Mesendoderm (in vitro differentiated cells): ENCODE results near the gene NKX2-1.
"Not testable (repeated sequence)": the region's sequence is repeated elsewhere in the genome, so short reads cannot be mapped to it uniquely, and the experiment has no call there.

ENCODE experiments used
- DNase-seq: peaks from one replicate; pipeline ENCODE4 v3.0.0; 2013
- H2AK5ac ChIP-seq: 2 replicates; pipeline ENCODE4 v1.6.1; 2013; ENCODE audit warnings: low read length, inconsistent platforms
- H2BK120ac ChIP-seq: 2 replicates; pipeline ENCODE4 v1.6.1; 2013; ENCODE audit warnings: low read depth, mild to moderate bottlenecking, low read length, moderate library complexity, mixed read lengths
- H2BK15ac ChIP-seq: replicated peaks from 2 replicates; pipeline ENCODE4 v1.6.1; 2013; ENCODE audit warnings: low read depth, mild to moderate bottlenecking, moderate library complexity
- H2BK5ac ChIP-seq: 2 replicates; pipeline ENCODE4 v1.6.1; 2013; ENCODE audit warnings: low read length, inconsistent platforms
- H3K18ac ChIP-seq: 2 replicates; pipeline ENCODE4 v1.6.1; 2013; ENCODE audit warnings: mild to moderate bottlenecking, low read length, mixed read lengths
- H3K23ac ChIP-seq: one replicate; pipeline ENCODE4 v1.6.1; 2013; ENCODE audit warnings: low read length
- H3K27ac ChIP-seq: 2 replicates; pipeline ENCODE4 v1.5.1; 2013; ENCODE audit warnings: low read depth, mild to moderate bottlenecking, inconsistent platforms, low read length, moderate library complexity
- H3K27me3 ChIP-seq: 2 replicates; pipeline ENCODE4 v1.6.1; 2013; ENCODE audit warnings: low read length, control low read depth, mild to moderate bottlenecking, inconsistent platforms; ENCODE audit not compliant: insufficient read depth, poor library complexity
- H3K36me3 ChIP-seq: 2 replicates; pipeline ENCODE4 v1.6.1; 2013; ENCODE audit warnings: low read length, inconsistent platforms; ENCODE audit not compliant: control insufficient read depth, insufficient read depth
- H3K4ac ChIP-seq: one replicate; pipeline ENCODE4 v1.6.1; 2013; ENCODE audit warnings: low read depth, mild to moderate bottlenecking, low read length, moderate library complexity
- H3K4me1 ChIP-seq: 2 replicates; pipeline ENCODE4 v1.6.1; 2013; ENCODE audit warnings: low read depth, low read length, inconsistent platforms; ENCODE audit not compliant: control insufficient read depth
- H3K4me2 ChIP-seq: 2 replicates; pipeline ENCODE4 v1.6.1; 2013; ENCODE audit warnings: low read length
- H3K4me3 ChIP-seq: 2 replicates; pipeline ENCODE4 v1.5.1; 2013; ENCODE audit warnings: mild to moderate bottlenecking, low read length
- H3K56ac ChIP-seq: one replicate; pipeline ENCODE4 v1.6.1; 2013; ENCODE audit warnings: low read length
- H3K79me1 ChIP-seq: 2 replicates; pipeline ENCODE4 v1.6.1; 2013; ENCODE audit warnings: low read length, inconsistent platforms
- H3K79me2 ChIP-seq: 2 replicates; pipeline ENCODE4 v1.6.1; 2013; ENCODE audit warnings: mild to moderate bottlenecking, low read length; ENCODE audit not compliant: control insufficient read depth, insufficient read depth
- H3K9ac ChIP-seq: 2 replicates; pipeline ENCODE4 v1.6.1; 2013; ENCODE audit warnings: low read length, inconsistent platforms
- H4K5ac ChIP-seq: one replicate; pipeline ENCODE4 v1.6.1; 2013; ENCODE audit warnings: low read length
- H4K8ac ChIP-seq: one replicate; pipeline ENCODE4 v1.6.1; 2013; ENCODE audit warnings: low read depth, mild to moderate bottlenecking, control low read depth, low read length, moderate library complexity
- WGBS: extraction: QIAGEN DNeasy Blood & Tissue Kit; methylation state at CpG from one replicate; pipeline ENCODE4 v1.1.7; 2013; ENCODE audit warnings: low lambda C conversion rate, missing lambda C conversion rate; ENCODE audit not compliant: insufficient coverage; ENCODE audit errors: extremely low coverage; 5-methylcytosine and 5-hydroxymethylcytosine counted together

The NKX2-1 gene

DNA sequence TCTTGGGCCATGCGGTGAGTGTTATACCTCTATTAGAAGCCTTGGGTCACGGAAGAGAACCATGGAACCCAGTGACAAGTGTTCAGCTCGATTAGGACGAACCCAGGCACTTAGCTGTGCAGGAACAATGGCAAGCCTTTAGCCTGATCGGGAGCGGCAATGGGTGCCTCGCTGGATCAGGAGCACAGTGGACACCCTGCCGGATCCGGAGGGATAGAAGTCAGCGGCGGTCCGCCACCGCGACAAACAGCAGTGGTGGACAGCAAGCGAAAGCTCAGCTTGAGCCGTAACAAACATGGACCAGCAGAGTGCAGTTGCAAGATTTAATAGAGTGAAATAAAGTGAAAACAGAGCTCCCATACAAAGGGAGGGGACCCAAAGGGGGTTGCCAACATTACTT, 24.2 kb upstream of the NKX2-1 start:
- H3K36me3 ChIP-seq, H3K18ac ChIP-seq, DNase-seq, H3K27me3 ChIP-seq, H3K79me1 ChIP-seq, H3K4me2 ChIP-seq, H2BK15ac ChIP-seq, H3K4me3 ChIP-seq, H3K23ac ChIP-seq, H2BK120ac ChIP-seq, H3K4ac ChIP-seq, H2AK5ac ChIP-seq, H3K27ac ChIP-seq, H3K4me1 ChIP-seq, H3K79me2 ChIP-seq, H4K5ac ChIP-seq, H4K8ac ChIP-seq, H3K56ac ChIP-seq, H2BK5ac ChIP-seq, H3K9ac ChIP-seq: not testable (repeated sequence)
- no CpG with 5 or more reads among the region's 16 CpGs for WGBS

- H3K79me2 ChIP-seq = no peaks in the 10 kb centered on the region
- H2BK5ac ChIP-seq = no peak overlapping the region
- H2BK120ac ChIP-seq = no peak overlapping the region
- no peak overlapping the region for H3K9ac ChIP-seq
- H3K4ac ChIP-seq = no peak overlapping the region
- no peak for DNase-seq
- H3K23ac ChIP-seq = no peak overlapping the region
- no CpG with 5 or more reads among the region's 1 CpG for WGBS
- no peaks in the 10 kb centered on the region for H3K27me3 ChIP-seq
- no peaks in the 10 kb centered on the region for H3K4me1 ChIP-seq
- no peak overlapping the region for H2BK15ac ChIP-seq
- no peak overlapping the region for H3K56ac ChIP-seq
- no peak overlapping the region for H3K4me2 ChIP-seq
- no peak overlapping the region for H3K4me3 ChIP-seq
- H3K36me3 ChIP-seq = no peaks in the 10 kb centered on the region
- no peak overlapping the region for H2AK5ac ChIP-seq
- no peaks in the 10 kb centered on the region for H3K79me1 ChIP-seq
- no peak overlapping the region for H4K5ac ChIP-seq
- H3K27ac ChIP-seq = no peak overlapping the region
- H3K18ac ChIP-seq = no peak overlapping the region
- no peak overlapping the region for H4K8ac ChIP-seq
These were observed 18.0 kb upstream of the NKX2-1 start for GRCh38 chr14:36538051-36538450.

- Histone ChIP-seq H3K4me2 (no peak overlapping the region), H3K18ac (no peak overlapping the region), H2BK15ac (no peak overlapping the region), H3K4me1 (no peaks in the 10 kb centered on the region), H3K9ac (no peak overlapping the region), H3K56ac (no peak overlapping the region), H2BK120ac (no peak overlapping the region), H3K27ac (no peak overlapping the region), H4K5ac (no peak overlapping the region), H3K36me3 (no peaks in the 10 kb centered on the region), H3K79me1 (no peaks in the 10 kb centered on the region), H3K4me3 (no peak overlapping the region), H3K23ac (no peak overlapping the region), H2BK5ac (no peak overlapping the region), H3K27me3 (peaks cover 23% of the 10 kb centered on the region), H3K79me2 (no peaks in the 10 kb centered on the region), H3K4ac (no peak overlapping the region), H2AK5ac (no peak overlapping the region), H4K8ac (no peak overlapping the region)
- DNase-seq = no peak
These were observed 9.0 kb upstream of the NKX2-1 start for GRCh38 chr14:36529062-36529461.

DNA sequence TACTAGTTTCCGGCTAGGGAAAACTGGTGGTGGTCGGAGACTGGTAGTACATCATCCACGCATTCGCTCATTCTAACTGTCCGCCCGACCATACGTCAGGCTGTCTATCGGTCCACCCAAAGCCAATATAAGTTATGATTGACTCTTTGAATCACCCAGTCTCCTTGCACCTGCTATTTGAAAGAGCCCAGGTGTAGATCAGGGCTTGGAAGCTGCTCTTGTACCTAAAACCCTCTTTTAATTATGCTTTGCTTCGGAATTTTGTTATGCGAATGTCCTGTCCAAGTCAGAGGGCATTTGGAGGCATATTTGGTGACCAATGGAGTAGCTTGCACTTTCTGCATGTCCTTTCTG, 5.7 kb upstream of the NKX2-1 start:
- H4K8ac ChIP-seq = no peak overlapping the region
- WGBS = no CpG with 5 or more reads among the region's 10 CpGs
- H3K56ac ChIP-seq = no peak overlapping the region
- no peak overlapping the region for H3K4me3 ChIP-seq
- no peak for DNase-seq
- H3K27me3 ChIP-seq = peaks cover 56% of the 10 kb centered on the region
- no peak overlapping the region for H3K18ac ChIP-seq
- H4K5ac ChIP-seq = no peak overlapping the region
- no peaks in the 10 kb centered on the region for H3K79me1 ChIP-seq
- H2AK5ac ChIP-seq = no peak overlapping the region
- H3K4me1 ChIP-seq = no peaks in the 10 kb centered on the region
- no peak overlapping the region for H3K4ac ChIP-seq
- H2BK5ac ChIP-seq = no peak overlapping the region
- H3K23ac ChIP-seq = no peak overlapping the region
- H3K27ac ChIP-seq = no peak overlapping the region
- no peaks in the 10 kb centered on the region for H3K36me3 ChIP-seq
- no peak overlapping the region for H2BK120ac ChIP-seq
- H3K79me2 ChIP-seq = no peaks in the 10 kb centered on the region
- no peak overlapping the region for H2BK15ac ChIP-seq
- H3K9ac ChIP-seq = no peak overlapping the region
- H3K4me2 ChIP-seq = no peak overlapping the region

GRCh38 chr14:36524874-36525745, 5.1 kb upstream of the NKX2-1 start:
- no peak overlapping the region for H3K23ac ChIP-seq
- H3K56ac ChIP-seq = no peak overlapping the region
- no peaks in the 10 kb centered on the region for H3K36me3 ChIP-seq
- H3K79me1 ChIP-seq = no peaks in the 10 kb centered on the region
- H3K18ac ChIP-seq = no peak overlapping the region
- H2BK120ac ChIP-seq = no peak overlapping the region
- no peaks in the 10 kb centered on the region for H3K4me1 ChIP-seq
- H4K5ac ChIP-seq = no peak overlapping the region
- no peak overlapping the region for H3K9ac ChIP-seq
- H4K8ac ChIP-seq = no peak overlapping the region
- H3K4me2 ChIP-seq = peak overlapping the region; percentile 39
- H2AK5ac ChIP-seq = no peak overlapping the region
- H3K4me3 ChIP-seq = no peak overlapping the region
- no peaks in the 10 kb centered on the region for H3K79me2 ChIP-seq
- H2BK5ac ChIP-seq = no peak overlapping the region
- peak; percentile 91 for DNase-seq
- H3K4ac ChIP-seq = no peak overlapping the region
- WGBS = no CpG with 5 or more reads among the region's 54 CpGs
- H3K27me3 ChIP-seq = peaks cover 57% of the 10 kb centered on the region
- H3K27ac ChIP-seq = no peak overlapping the region
- H2BK15ac ChIP-seq = no peak overlapping the region
